DND-41 (cell line): ENCODE data around the gene TRIP12.

Experiments used
- ATAC-seq: fragments of 200-7000 bp; cut with Tn5 transposase; 3 replicates; pipeline ENCODE4 v1.9.1; 2021; ENCODE audit warnings: low read depth; ENCODE audit not compliant: insufficient read depth
- DNase-seq: peaks from one replicate; pipeline ENCODE4 v3.0.0-alpha.2; 2020
- H2AFZ ChIP-seq: 2 replicates; pipeline ENCODE4 v1.6.0; 2012; ENCODE audit warnings: low read depth, low read length
- H3K27ac ChIP-seq: 2 replicates; pipeline ENCODE4 v1.5.1; 2012; ENCODE audit warnings: low read length, inconsistent platforms
- H3K27me3 ChIP-seq: fragments of 200-600 bp; sonication (generic); 2 replicates; pipeline ENCODE4 v1.6.0; 2012; ENCODE audit warnings: low read length, mild to moderate bottlenecking, inconsistent platforms; ENCODE audit not compliant: insufficient read depth, poor library complexity
- H3K36me3 ChIP-seq: 2 replicates; pipeline ENCODE4 v1.5.1; 2012; ENCODE audit warnings: low read length, inconsistent platforms; ENCODE audit not compliant: insufficient read depth
- H3K4me1 ChIP-seq: 2 replicates; pipeline ENCODE4 v1.5.1; 2012; ENCODE audit warnings: mild to moderate bottlenecking, low read length; ENCODE audit not compliant: insufficient read depth
- H3K4me2 ChIP-seq: 2 replicates; pipeline ENCODE4 v1.6.0; 2012; ENCODE audit warnings: mild to moderate bottlenecking, moderate library complexity, low read length, inconsistent platforms; ENCODE audit not compliant: insufficient read depth
- H3K4me3 ChIP-seq, 2 experiments: fragments of 200-600 bp in 1 of 2; shearing (Covaris generic) in 1 of 2; 2 replicates each; pipeline ENCODE4 v1.5.1; 2012 to 2016; ENCODE audit warnings: inconsistent platforms in 2 of 2, low read length in 2 of 2, mild to moderate bottlenecking in 2 of 2, low read depth in 1 of 2, moderate library complexity in 1 of 2
- H3K79me2 ChIP-seq: 2 replicates; pipeline ENCODE4 v1.6.0; 2012; ENCODE audit warnings: low read length, inconsistent platforms; ENCODE audit not compliant: insufficient read depth
- H3K9ac ChIP-seq: 2 replicates; pipeline ENCODE4 v1.6.0; 2012; ENCODE audit warnings: low read depth, mild to moderate bottlenecking, inconsistent platforms, low read length, moderate library complexity
- H3K9me3 ChIP-seq: 2 replicates; pipeline ENCODE4 v1.5.1; 2012; ENCODE audit warnings: low read length, moderate library complexity, mild to moderate bottlenecking, inconsistent platforms; ENCODE audit not compliant: insufficient read depth, severe bottlenecking
- H4K20me1 ChIP-seq: 2 replicates; pipeline ENCODE4 v1.6.0; 2012; ENCODE audit warnings: low read length; ENCODE audit not compliant: insufficient read depth
- EZH2 ChIP-seq: IDR thresholded peaks from 3 replicates; pipeline ENCODE4 v1.6.1; 2012; ENCODE audit warnings: borderline replicate concordance, low read depth, mild to moderate bottlenecking, moderate library complexity, low read length, inconsistent platforms; ENCODE audit not compliant: severe bottlenecking
- TF ChIP-seq, protein P1 (sequence below): IDR thresholded peaks from 2 replicates; pipeline ENCODE4 v1.5.1; 2012; ENCODE audit warnings: borderline replicate concordance, low read length, moderate library complexity, mild to moderate bottlenecking; ENCODE audit not compliant: poor library complexity, severe bottlenecking; ENCODE audit errors: extremely low read depth

TRIP12 gene

DNA sequence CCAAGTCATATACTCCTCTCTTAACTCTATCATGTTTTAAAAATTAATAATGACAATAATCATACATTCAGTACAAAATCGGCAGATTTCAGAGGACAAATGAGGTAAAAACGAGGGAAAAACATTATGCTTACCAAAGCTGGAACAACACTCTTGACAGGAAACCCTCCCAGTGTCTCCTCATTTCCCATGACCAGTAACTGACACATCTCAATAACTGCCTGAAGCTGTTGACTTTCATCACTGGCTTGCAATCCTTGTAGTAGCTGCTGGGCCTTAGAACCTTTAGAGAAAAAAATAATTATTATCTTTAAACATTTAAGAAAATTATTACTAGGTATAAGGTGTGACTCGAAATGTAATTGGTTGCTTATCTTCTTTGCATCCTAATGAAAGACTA, 103.6 kb downstream of the TRIP12 start:
- no peaks in the 10 kb centered on the region for H3K79me2 ChIP-seq
- no peak overlapping the region for H3K27ac ChIP-seq
- no peak overlapping the region for H2AFZ ChIP-seq
- no peaks in the 10 kb centered on the region for H3K9me3 ChIP-seq
- DNase-seq (no peak), ATAC-seq (no peak)
- H3K4me2 ChIP-seq: no peak overlapping the region
- H3K36me3 ChIP-seq: peaks cover 65% of the 10 kb centered on the region
- H3K27me3 ChIP-seq: no peaks in the 10 kb centered on the region
- no peaks in the 10 kb centered on the region for H4K20me1 ChIP-seq
- no peak overlapping the region for H3K9ac ChIP-seq
- no peaks in the 10 kb centered on the region for H3K4me1 ChIP-seq
- H3K4me3 ChIP-seq: no peak overlapping the region
- no peak for TF ChIP-seq EZH2
- TF ChIP-seq, protein P1, sequence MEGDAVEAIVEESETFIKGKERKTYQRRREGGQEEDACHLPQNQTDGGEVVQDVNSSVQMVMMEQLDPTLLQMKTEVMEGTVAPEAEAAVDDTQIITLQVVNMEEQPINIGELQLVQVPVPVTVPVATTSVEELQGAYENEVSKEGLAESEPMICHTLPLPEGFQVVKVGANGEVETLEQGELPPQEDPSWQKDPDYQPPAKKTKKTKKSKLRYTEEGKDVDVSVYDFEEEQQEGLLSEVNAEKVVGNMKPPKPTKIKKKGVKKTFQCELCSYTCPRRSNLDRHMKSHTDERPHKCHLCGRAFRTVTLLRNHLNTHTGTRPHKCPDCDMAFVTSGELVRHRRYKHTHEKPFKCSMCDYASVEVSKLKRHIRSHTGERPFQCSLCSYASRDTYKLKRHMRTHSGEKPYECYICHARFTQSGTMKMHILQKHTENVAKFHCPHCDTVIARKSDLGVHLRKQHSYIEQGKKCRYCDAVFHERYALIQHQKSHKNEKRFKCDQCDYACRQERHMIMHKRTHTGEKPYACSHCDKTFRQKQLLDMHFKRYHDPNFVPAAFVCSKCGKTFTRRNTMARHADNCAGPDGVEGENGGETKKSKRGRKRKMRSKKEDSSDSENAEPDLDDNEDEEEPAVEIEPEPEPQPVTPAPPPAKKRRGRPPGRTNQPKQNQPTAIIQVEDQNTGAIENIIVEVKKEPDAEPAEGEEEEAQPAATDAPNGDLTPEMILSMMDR: no peak

DNA sequence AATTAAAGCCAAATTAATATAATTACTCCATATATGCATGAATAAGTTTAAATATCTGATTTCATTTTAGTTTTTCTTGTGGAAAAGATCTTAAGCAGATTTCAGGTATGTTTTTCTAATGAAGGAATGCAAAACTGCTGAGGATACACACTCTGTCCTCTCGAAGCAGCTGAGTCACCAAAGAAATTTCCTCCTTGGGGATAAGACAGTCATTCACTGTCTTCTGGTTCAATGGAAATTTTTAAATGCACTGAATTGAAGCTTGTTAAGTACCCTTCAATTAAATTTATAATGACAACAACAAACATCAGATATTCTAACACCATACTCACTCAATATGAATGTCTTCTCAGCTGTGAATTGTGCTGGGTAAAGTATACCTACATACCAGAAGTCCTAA, 106.0 kb downstream of the TRIP12 start:
- H3K9ac ChIP-seq: no peak overlapping the region
- H3K36me3 ChIP-seq: peaks cover 79% of the 10 kb centered on the region
- ATAC-seq: no peak
- H3K4me3 ChIP-seq: no peak overlapping the region
- H3K4me1 ChIP-seq: no peaks in the 10 kb centered on the region
- no peak overlapping the region for H3K27ac ChIP-seq
- H4K20me1 ChIP-seq: no peaks in the 10 kb centered on the region
- H3K79me2 ChIP-seq: no peaks in the 10 kb centered on the region
- no peaks in the 10 kb centered on the region for H3K27me3 ChIP-seq
- no peak overlapping the region for H2AFZ ChIP-seq
- no peak overlapping the region for H3K4me2 ChIP-seq
- no peaks in the 10 kb centered on the region for H3K9me3 ChIP-seq
- TF ChIP-seq EZH2: no peak
- TF ChIP-seq, protein P1: no peak
- no peak for DNase-seq

DNA sequence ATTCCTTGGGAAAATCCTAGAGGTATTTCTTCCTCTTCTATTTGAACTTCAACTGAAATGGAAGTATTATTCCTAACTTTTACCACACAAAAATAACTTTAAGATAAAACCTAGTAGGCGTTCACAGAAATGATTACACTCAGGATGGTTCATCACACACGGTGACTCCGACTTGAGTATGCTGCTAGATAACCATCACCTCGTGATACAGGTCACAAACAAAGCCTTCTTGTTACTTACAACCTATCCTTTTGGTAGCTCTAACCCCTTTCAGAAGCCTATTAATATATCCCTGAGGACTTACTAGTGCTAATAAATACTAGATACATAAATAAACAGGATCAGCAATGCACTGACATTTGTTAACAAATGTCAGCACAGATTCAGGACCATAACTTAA, 106.5 kb downstream of the TRIP12 start:
- no peak overlapping the region for H2AFZ ChIP-seq
- H3K9me3 ChIP-seq: no peaks in the 10 kb centered on the region
- no peaks in the 10 kb centered on the region for H4K20me1 ChIP-seq
- no peak overlapping the region for H3K4me3 ChIP-seq
- no peak for TF ChIP-seq EZH2
- TF ChIP-seq, protein P1: no peak
- H3K4me1 ChIP-seq: no peaks in the 10 kb centered on the region
- H3K27me3 ChIP-seq: no peaks in the 10 kb centered on the region
- no peak for DNase-seq
- no peaks in the 10 kb centered on the region for H3K79me2 ChIP-seq
- H3K36me3 ChIP-seq: peaks cover 84% of the 10 kb centered on the region
- H3K9ac ChIP-seq: no peak overlapping the region
- no peak overlapping the region for H3K4me2 ChIP-seq
- H3K27ac ChIP-seq: no peak overlapping the region
- no peak for ATAC-seq

DNA sequence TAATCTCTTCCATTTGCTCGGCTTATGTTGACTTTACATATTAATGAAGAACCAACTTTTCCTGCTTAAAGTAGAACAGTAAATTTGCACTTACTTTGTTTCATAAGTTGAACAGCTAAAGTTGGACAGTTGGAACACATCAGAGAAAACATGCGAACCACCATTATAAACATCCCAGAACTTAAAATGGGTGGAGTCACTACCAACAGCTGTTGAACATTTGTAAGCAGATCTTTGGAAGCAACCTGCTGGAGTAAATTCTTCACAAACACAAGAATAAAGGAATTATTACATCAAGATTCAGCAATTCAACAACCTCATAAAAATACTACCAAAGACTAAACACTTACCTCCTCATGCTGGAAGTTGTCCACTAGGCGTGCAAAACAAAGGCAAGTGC, 111.0 kb downstream of the TRIP12 start:
- Histone ChIP-seq H3K9ac (no peak overlapping the region), H3K4me2 (no peak overlapping the region), H3K4me3 (no peak overlapping the region), H2AFZ (no peak overlapping the region), H4K20me1 (no peaks in the 10 kb centered on the region), H3K9me3 (no peaks in the 10 kb centered on the region), H3K27me3 (no peaks in the 10 kb centered on the region), H3K4me1 (no peaks in the 10 kb centered on the region), H3K79me2 (no peaks in the 10 kb centered on the region), H3K27ac (no peak overlapping the region), H3K36me3 (peaks cover 92% of the 10 kb centered on the region)
- TF ChIP-seq EZH2: no peak
- TF ChIP-seq, protein P1: no peak
- DNase-seq (no peak), ATAC-seq (no peak)
